ENCODE results near the gene IRF7.
A peak's percentile ranks its signal among the peaks of the same experiment; 100 is the strongest.

Gene IRF7

DNA sequence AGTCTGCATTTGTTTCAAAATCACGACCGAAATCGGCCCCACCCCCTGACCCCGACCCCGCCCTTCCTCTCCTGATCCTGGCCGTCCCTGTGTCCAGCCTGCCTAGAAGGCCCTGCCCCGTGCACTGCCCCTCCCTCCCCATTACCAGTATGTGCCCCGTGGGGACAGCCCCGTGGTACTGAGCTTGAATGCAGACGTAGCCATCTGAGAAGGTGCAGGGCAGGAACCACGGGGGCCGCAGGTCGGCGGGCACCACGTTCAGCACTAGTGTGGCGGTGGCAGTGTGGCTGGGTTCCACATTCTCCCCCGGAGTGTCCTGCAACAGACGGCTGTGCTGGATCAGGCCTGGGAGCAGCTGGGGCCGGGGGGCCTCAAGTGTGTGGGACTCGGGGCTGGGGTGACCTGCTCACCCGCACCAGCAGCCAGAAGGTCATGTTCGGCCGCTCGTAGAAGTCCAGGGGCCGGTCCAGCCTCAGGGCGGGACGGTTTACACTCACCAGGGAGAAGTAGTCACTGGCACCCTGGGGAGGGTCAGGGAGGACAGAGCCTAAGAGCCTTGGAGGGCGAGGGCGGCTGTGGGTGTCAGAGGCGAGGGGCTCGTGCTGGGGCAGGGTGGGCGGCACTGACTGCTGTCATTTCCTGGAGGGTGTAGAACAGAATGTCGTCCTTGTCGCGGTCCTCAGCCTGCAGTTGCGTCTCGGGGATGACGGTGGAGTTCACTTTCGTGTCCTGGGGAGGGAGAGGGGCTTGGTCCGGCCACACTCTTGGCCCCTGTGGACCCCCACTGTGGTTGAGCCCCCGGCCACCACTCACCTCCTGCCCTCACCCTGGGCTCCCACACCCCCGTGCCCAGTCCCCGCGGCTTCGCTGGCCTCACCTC lies 5.4 kb upstream of the IRF7 start:
- no peak for DNase-seq (ENCODE audit: low read depth in 2 of 2)

DNA sequence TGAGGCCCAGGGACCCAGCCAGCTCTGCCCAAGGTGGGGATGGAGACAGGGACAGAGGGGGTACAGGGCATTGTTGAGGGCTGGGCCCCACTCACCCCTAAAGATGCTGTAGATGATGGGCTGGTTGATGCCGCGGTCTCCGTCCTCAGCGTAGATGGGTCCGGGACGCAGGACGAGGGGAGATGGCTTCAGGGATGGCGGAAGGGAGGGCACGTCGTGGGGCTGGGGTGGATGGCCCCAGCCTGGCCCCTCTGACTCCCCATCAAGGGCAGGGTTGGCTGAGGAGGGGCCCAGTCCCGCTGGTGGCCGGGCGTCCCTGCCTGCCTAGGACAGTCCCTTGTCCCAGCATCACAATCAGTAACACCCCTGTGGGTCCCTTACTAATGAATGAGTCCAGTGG lies 4.5 kb upstream of the IRF7 start:
- DNase-seq (ENCODE audit: low read depth in 2 of 2): no peak

DNA sequence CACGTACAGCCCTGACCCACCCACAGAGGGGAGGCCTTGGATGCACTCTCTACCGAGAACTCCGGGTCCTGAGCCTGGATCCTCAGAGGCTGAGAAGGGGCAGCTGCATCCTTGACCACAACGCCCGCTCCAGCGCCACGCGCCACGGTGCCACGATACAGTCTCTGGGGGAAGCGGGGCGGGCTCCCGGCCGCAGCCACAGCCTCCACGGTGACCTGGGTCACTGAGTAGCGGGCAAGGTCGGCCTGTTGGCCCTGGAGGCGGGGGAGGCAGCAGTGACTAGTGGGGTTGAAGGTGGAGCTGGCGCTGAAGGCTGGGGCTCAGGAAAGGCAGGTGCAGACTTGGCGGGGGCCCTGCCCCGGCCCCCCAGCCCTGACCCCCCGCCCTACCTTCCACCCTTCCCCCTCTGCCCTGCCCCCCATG lies 3.9 kb upstream of the IRF7 start:
- DNase-seq (ENCODE audit: low read depth in 2 of 2): no peak

DNA sequence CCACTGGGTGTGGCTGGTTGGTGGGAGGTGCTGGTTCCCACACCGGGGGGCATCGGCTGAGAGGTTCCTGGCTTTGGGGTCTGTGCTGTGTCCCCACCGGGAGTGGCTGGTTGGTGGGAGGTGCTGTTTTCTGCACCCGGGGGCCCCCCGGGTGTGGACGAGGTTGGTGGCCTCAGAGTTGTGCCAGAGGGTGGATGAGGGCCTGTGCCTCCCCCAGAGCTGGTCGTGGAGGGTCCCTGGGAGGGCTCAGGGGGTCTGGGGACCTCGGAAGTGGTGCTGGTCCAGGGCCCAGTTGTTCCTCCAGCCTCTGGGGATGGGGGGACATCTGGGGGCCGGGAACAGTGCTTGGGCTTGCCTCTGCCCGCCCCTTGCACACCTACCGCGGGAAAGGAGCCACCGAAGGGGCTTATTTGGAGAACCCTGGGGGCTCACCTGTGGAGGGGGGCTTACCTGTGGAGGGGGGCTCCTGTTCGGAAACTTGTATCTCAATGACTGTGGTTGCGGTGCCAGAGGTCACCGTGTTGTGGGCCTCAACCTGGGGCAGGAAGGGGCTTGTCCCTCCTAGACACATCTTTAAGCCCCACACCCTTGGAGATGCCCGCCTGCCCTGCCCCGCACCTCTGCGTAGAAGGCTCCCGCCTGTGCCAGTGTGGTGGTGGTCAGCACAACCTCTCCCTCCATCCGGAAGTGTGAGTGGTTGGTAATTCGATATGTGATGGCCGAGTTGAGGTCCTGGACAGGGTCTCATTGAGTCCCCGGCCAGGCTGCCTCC lies 3.3 kb upstream of the IRF7 start:
- no peak for DNase-seq (ENCODE audit: low read depth in 2 of 2)

DNA sequence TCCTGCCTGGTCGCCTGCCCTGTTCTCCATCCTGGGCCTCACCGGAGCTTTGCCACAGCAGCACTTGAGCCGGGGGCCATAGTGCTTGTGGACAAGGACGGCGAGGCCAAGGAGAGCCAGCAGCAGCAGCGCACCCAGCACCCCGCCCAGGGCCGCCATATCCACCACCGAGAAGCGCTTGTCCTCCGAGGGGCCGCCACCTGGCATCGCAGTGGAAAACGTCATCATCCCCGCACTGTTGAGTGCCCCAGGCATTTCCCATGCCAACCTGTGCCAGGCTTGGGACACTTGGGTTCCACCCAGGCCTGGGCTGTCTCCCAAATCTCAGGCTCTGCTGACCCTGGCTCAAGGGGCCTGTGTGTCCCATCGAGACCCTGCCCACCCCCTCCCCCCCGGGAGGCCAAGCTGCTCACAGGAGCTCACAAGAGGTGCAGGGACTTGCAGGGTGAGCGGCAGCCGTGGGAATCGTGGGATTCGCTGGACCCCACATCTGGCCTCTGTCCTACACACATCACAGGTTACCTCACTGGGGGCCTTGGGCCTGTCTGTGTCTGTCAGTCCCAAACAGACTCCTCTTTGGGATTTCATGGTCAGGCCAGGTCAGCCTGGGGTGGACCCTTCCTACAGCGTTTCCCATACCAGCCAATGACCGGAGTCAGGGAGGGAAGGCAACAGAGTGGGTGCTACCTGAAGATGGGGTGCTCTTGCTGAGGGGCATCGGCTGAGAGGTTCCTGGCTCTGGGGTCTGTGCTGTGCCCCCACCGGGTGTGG lies 2.3 kb upstream of the IRF7 start:
- no peak for DNase-seq (ENCODE audit: low read depth in 2 of 2)

DNA sequence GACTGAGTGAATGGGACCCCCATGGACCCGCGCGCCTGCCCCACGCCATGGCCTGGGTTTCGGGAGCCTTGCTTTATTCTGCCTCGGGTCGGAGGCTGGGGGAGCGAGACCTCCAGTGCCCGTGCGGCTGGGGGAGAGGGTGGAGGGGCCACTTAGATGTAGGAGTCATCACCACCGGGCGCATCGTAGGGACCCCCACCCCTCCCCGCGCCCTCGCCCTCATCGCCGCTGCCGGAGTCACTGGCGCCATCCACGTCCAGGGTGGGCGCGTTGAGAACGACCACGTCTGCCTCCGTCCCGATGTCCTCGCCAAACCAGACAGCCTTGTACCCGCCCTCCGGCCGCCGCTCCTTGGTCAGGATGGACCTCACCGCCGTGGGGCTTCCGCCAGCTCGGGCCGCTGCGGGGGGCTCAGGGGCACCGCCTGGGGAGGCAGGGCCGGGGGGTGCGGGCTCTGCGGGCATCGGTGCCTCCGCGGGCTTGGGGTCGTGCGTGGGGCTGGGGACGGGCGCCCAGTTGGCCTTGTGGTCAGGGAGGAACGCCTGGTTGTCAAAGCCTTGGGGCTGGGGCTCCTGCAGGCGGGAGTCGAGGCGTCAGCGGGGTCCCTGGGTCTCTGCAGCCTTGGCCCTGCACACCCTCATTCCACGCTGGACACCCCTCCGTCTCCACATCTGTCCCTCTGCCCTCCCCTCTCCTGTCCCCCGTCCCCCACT lies 1.6 kb upstream of the IRF7 start:
- no peak for DNase-seq (ENCODE audit: low read depth in 2 of 2)

DNA sequence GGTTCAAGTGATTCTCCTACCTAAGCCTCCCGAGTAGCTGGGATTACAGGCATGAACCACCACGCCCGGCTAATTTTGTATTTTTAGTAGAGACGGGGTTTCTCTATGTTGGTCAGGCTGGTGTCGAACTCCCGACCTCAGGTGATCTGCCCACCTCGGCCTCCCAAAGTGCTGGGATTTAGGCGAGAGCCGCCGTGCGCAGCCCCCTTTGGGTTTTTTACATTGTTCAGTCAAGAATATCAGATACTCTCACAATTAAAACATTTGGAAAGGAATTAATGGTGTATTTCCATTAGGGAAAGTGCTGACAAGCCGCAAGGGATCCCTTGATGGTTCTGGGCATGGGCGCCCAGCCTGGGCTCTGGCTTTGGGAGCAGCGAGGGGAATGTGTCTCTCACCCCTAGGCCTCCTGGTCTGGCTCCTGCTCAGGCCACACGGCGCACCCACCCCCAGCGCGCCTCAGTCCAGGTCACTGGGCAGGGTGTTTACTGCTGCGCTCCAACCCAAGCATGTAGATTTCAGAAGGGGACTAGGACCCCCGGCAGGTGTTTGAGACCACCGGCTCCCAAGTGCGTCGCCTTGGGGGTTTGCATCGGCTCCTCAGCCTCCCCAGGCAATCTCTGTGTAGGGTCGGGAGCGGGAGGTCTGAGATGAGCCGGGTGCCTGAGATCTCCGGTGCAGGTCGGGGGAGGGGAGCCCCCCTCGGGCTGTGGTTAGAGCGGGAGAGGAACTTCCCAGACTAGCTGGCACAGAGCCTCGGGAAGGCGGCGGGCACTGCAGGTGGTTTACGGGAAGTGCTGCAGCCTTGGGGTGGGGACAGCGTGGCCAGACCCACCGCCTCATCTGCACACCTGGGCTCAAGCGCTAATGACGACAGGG lies 809 bp upstream of the IRF7 start:
- DNase-seq (ENCODE audit: low read depth in 2 of 2): no peak

DNA sequence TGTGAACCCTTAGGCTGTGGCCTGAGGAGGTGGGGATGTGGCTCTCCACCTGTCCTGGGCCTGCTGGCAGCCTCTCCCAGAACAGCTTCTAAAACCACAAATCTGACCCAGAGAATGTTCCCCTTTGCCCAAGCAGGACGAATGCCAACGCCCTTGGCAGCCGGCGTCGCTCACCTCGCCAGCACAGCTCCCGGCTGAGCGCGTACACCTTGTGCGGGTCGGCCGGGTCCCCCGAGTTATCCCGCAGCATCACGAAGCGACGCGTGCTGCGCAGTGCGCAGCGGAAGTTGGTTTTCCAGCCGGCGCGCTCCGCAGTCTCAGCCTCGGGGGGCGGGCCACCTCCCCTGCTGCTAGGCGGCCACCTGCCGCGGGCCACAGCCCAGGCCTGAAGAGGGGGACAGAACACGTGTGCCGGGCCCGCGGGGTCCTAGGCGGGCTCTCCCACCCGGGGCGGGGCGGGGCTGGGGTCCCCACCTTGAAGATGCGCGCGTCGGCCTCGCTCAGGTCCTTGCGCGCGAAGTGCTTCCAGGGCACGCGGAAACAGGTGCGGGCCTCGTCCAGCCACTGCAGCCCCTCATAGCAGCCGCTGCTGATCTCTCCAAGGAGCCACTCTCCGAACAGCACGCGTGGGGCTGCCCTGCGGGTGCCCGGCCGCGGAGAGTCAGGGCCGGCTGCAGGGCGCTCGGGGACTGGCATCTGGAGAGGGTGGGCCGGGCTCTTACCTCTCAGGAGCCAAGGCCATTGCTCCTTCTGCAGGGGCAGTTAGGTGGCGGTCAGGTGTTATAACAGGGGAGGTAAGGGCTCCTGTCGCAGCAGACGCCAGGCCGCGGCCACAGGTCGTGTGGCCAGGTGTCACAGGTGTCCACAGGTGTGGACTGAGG lies 887 bp downstream of the IRF7 start:
- no peak for DNase-seq (ENCODE audit: low read depth in 2 of 2)

DNA sequence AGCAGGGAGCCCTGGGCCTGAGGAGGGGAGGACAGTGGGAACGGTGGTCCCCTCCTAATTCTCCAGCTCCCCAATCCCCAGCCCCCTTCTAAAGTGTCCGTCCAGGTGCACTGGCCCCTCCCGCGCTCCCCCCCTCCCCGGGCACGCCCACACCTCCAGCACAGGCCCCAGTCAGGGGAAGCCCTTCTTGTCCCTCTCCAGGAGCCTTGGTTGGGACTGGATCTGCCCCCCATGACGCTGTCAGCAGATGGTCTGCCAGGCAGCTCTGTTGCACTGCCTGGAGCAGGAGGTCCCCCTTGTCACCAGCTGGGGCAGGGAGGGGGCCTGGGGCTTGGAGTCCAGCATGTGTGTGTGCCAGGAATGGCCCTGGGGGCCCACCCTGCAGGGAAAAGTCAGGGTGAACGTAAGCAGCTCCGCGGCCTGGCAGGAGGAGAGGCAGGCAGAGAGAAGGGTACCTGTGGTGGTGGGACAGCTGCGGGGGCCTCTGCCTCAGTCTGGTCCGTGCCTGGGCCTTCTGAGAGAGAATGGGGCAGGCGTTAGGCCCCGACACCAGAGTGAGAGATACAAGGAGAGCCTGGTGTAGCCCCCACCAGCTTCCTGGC lies 1.6 kb downstream of the IRF7 start:
- no peak for DNase-seq (ENCODE audit: low read depth in 2 of 2)

DNA sequence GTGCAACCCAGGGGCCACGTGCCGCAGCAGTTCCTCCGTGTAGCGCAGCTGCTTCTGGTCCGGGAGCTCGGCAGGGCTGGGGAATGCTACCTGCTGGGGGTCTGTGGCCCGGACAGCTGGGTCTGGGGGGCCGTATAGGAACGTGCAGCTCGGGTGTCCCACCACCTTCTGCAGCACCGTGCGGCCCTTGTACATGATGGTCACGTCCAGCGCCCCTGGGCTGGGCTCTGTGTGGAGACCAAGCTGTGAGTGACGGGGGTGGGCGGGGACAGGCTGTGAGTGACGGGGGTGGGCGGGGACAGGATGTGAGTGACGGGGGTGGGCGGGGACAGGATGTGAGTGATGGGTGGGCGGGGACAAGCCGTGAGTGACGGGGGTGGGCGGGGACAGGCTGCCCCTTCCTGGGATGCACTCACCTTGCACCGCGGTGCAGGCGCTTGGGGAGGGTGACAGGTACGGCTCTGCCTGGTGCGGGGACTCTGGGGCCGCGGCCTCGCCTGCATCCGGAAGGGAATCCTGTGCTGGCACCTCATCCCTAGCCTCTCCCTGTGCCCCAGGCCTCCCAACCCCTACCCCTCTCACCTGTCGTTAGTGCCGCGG lies 2.3 kb downstream of the IRF7 start:
- peak; percentile 76 to 81 for DNase-seq (ENCODE audit: low read depth in 2 of 2)

DNA sequence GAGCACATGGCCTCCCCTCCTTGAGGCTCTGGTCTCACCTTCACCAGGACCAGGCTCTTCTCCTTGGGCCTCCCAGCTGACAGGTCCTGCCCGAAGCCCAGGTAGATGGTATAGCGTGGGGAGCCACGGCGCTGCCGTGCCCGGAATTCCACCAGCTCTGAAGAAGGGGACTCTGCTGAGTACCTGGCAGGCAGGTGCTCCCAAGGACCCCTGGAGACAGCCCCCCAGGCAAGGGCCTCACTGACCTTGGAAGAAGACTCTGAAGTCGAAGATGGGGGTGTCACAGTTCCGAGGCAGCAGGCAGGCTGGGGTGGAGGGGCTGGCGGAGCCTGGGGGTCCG lies 2.8 kb downstream of the IRF7 start:
- no peak for DNase-seq (ENCODE audit: low read depth in 2 of 2)

DNA sequence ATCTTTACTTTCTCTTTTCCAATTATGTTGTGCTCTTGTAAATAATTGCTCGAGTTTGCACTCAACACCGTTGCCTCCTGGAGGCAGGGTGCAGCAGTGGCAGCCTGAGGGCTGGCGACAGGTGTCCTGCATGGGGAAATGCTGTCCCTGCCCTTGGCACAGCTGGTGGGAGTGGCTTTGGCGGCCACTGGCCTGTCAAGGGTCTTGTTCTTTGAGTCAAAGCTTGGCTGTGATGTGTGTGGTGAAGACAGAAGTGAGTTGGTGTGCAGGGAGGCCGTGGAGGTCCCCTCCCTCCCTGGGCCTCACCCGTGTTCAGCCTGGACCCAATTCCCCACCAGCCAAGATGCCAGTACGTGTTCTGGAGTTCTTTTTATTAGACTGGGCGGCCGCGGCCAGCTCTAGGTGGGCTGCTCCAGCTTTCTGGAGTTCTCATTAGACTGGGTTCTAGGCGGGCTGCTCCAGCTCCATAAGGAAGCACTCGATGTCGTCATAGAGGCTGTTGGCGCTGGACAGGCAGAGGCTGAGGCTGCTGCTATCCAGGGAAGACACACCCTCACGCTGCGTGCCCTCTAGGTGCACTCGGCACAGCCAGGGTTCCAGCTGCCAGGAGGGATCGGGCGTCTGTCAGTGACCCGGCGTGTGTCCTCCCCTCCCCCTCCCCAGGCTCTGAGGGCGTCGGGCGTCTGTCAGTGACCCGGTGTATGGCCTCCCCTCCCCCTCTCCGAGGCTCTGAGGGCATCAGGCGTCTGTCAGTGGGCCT lies 3.4 kb downstream of the IRF7 start:
- no peak for DNase-seq (ENCODE audit: low read depth in 2 of 2)

DNA sequence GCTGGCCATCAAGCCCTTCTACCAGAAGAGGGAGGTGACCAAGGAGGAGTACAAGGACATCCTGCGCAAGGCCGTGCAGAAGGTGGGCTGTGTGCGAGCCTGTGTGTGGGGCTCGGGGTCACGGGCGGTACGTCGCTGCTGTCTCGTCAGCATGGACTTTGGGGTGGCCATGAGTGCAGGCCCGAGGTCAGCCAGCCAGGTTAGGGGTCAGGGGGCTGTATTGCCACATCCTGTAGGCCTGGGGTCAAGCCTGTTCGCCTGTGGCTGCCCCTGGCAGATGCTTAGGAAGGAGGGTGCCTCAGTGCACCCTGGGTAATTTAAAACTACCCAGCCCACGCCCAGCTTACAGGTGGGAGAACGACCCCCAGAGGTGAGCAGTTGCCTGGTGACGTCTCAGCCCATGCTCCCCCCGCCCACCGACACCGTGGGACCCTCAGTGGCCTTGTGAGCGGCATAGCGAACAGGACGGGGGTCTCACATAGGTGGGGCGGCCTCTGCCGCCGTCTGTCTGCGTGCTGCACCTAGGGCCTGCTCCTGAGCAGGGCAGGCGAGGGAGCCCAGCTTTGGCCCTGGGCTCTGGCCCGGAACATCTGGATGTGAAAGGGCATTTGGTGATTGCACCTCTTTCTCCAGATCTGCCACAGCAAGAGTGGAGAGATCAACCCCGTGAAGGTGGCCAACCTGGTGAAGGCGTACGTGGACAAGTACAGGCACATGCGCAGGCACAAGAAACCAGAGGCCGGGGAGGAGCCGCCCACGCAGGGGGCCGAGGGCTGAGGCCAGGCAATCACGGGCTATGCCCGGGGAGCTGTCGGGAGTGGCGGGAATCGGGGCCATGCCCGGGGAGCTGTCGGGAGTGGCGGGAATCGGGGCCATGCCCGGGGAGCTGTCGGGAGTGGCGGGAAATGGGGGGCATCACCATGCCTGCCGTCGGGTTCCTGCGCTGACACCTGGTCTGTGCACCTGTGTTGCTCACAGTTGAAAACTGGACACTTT lies 4.5 kb downstream of the IRF7 start:
- no peak for DNase-seq (ENCODE audit: low read depth in 2 of 2)

DNA sequence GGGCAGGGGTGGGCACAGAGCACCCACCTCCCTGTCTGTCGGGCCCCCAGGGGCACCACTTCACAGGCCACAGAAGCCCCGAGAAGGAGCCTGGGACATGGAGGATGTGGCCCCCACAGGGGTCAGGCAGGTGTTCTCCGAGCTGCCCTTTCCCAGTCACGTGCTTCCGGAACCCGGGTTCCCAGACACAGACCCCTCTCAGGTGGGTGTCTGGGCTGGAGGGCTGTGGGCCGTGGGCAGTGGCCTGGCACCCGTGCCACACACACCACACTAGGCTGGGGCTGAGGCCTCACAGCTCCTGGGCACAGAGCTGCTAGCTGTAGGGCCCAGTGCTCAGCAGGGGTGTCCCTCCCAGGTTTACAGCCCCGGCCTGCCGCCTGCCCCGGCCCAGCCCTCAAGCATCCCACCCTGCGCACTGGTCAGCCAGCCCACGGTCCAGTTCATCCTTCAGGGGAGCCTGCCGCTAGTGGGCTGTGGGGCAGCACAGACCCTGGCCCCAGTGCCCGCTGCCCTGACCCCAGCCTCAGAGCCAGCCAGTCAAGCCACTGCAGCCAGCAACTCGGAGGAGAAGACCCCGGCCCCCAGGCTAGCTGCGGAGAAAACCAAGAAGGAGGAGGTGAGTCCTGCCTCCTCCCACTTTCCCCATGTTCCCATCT lies 5.5 kb downstream of the IRF7 start:
- no peak for DNase-seq (ENCODE audit: low read depth in 2 of 2)

DNA sequence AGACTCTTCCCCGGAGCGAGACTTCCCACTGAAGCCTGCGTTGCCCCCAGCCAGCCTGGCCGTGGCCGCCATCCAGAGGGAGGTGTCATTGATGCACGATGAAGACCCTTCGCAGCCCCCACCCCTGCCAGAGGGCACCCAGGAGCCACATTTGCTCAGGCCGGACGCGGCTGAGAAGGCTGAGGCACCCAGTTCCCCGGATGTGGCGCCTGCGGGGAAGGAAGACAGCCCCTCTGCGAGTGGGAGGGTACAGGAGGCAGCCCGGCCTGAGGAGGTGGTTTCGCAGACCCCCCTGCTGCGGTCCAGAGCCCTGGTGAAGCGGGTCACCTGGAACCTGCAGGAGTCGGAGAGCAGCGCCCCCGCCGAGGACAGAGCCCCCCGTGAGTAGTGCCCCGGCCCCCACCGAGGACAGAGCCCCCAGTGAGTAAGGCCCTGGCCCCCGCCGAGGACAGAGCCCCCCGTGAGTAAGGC lies 6.4 kb downstream of the IRF7 start:
- no peak for DNase-seq (ENCODE audit: low read depth in 2 of 2)

DNA sequence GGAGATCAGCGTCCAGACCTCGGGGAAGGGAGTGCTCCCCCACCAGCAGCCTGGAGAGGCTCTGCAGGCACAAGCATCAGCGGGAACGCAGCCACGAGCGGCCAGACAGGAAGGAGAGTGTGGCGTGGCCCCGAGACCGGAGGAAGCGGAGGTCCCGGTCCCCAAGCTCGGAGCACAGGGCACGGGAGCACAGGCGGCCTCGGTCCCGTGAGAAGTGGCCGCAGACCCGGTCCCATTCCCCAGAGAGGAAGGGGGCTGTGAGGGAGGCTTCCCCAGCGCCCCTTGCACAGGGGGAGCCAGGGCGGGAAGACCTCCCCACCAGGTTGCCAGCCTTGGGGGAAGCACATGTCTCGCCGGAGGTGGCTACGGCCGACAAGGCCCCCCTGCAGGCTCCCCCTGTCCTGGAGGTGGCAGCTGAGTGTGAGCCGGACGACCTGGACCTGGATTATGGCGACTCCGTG lies 6.9 kb downstream of the IRF7 start:
- no peak for DNase-seq (ENCODE audit: low read depth in 2 of 2)

Data from stimulated activated CD4-positive, alpha-beta T cell treated with anti-CD3 and anti-CD28 coated beads, Interleukin-4, amount 100 ng/mL, for 48 hours (primary cell).